Effector memory CD8-positive, alpha-beta T cell (primary cell): ENCODE results near the gene NCKAP1.
A peak's percentile ranks its signal among the peaks of the same experiment; 100 is the strongest.
"Not testable (repeated sequence)": the region's sequence is repeated elsewhere in the genome, so short reads cannot be mapped to it uniquely, and the experiment has no call there.

Experiments used
- ATAC-seq: fragments of 150-1000 bp; cut with Tn5 transposase; replicated peaks from 2 replicates; pipeline ENCODE4 v1.10.0; 2021; ENCODE audit warnings: mild to moderate bottlenecking, moderate library complexity
- DNase-seq, 3 experiments: peaks; one replicate each; pipeline ENCODE4 v3.0.0; 2021
- H3K27ac Mint-ChIP-seq, 2 donors: one replicate each; pipeline ENCODE4 v1.8.0; 2022; ENCODE audit warnings: mild to moderate bottlenecking in 2 of 2, mixed read lengths in 2 of 2, moderate library complexity in 2 of 2
- H3K27me3 Mint-ChIP-seq, 2 donors: one replicate each; pipeline ENCODE4 v1.8.0; 2022; ENCODE audit warnings: mixed read lengths in 2 of 2
- H3K36me3 Mint-ChIP-seq: one replicate; pipeline ENCODE4 v1.8.0; 2022; ENCODE audit warnings: mild to moderate bottlenecking, moderate library complexity, mixed read lengths; ENCODE audit not compliant: insufficient read depth
- H3K4me1 Mint-ChIP-seq, 2 donors: one replicate each; pipeline ENCODE4 v1.8.0; 2022; ENCODE audit warnings: low read depth in 2 of 2, mixed read lengths in 2 of 2
- H3K4me3 Mint-ChIP-seq, 2 donors: one replicate each; pipeline ENCODE4 v1.8.0; 2022; ENCODE audit warnings: mild to moderate bottlenecking in 2 of 2, mixed read lengths in 2 of 2, moderate library complexity in 2 of 2
- H3K9me3 Mint-ChIP-seq, 2 donors: one replicate each; pipeline ENCODE4 v1.8.0; 2022; ENCODE audit warnings: mixed read lengths in 2 of 2

NCKAP1 gene

GRCh38 chr2:183060571-183061231, 22.4 kb upstream of the NCKAP1 start:
- Mint-ChIP-seq H3K9me3 (no peaks in the 10 kb centered on the region), H3K4me1 (no peaks in the 10 kb centered on the region), H3K27me3 (peaks cover 17 to 60% of the 10 kb centered on the region in 2 donors), H3K27ac (no peak overlapping the region), H3K36me3 (no peaks in the 10 kb centered on the region), H3K4me3 (no peak overlapping the region)
- DNase-seq (no peak), ATAC-seq (no peak)

- DNase-seq (no peak), ATAC-seq (no peak)
- Mint-ChIP-seq H3K36me3 (no peaks in the 10 kb centered on the region), H3K27ac (no peak overlapping the region), H3K4me1 (no peaks in the 10 kb centered on the region), H3K9me3 (no peaks in the 10 kb centered on the region), H3K4me3 (no peak overlapping the region), H3K27me3 (peaks cover 17 to 51% of the 10 kb centered on the region in 2 donors)
Observed at GRCh38 chr2:183059561-183059960, 21.3 kb upstream of the NCKAP1 start.

GRCh38 chr2:183057333-183057985, 19.2 kb upstream of the NCKAP1 start:
- DNase-seq (no peak), ATAC-seq (no peak)
- H3K27ac Mint-ChIP-seq, result no peak overlapping the region
- no peak overlapping the region for H3K4me3 Mint-ChIP-seq
- H3K4me1 Mint-ChIP-seq, result no peaks in the 10 kb centered on the region
- H3K27me3 Mint-ChIP-seq, result peaks cover 34 to 45% of the 10 kb centered on the region in 2 donors
- H3K36me3 Mint-ChIP-seq, result no peaks in the 10 kb centered on the region
- no peaks in the 10 kb centered on the region for H3K9me3 Mint-ChIP-seq

GRCh38 chr2:183049420-183049819, 11.2 kb upstream of the NCKAP1 start:
- ATAC-seq, result no peak
- H3K27ac Mint-ChIP-seq, result no peak overlapping the region
- DNase-seq, result no peak
- H3K36me3 Mint-ChIP-seq, result no peaks in the 10 kb centered on the region
- H3K9me3 Mint-ChIP-seq, result peaks cover 0 to 2% of the 10 kb centered on the region in 2 donors
- H3K27me3 Mint-ChIP-seq, result peaks cover 19 to 26% of the 10 kb centered on the region in 2 donors
- H3K4me3 Mint-ChIP-seq, result no peak overlapping the region
- H3K4me1 Mint-ChIP-seq, result peaks cover 0 to 4% of the 10 kb centered on the region in 2 donors

- H3K27ac Mint-ChIP-seq, DNase-seq, H3K4me1 Mint-ChIP-seq, H3K9me3 Mint-ChIP-seq, ATAC-seq, H3K36me3 Mint-ChIP-seq, H3K4me3 Mint-ChIP-seq: not testable (repeated sequence)
- H3K27me3 Mint-ChIP-seq, result peaks cover 11 to 22% of the 10 kb centered on the region in 2 donors
Observed at GRCh38 chr2:183047486-183048125, 9.3 kb upstream of the NCKAP1 start.

- peaks cover 5 to 13% of the 10 kb centered on the region in 2 donors for H3K4me1 Mint-ChIP-seq
- not testable (repeated sequence) for ATAC-seq, H3K9me3 Mint-ChIP-seq, H3K4me3 Mint-ChIP-seq, H3K27ac Mint-ChIP-seq, DNase-seq
- peaks cover 11% of the 10 kb centered on the region for H3K36me3 Mint-ChIP-seq
- H3K27me3 Mint-ChIP-seq, result peaks cover 17 to 25% of the 10 kb centered on the region in 2 donors
Observed at GRCh38 chr2:183043580-183043979, 5.3 kb upstream of the NCKAP1 start.

- H3K9me3 Mint-ChIP-seq, result peaks cover 0 to 2% of the 10 kb centered on the region in 2 donors
- H3K4me3 Mint-ChIP-seq, result no peak overlapping the region
- no peak for ATAC-seq
- H3K4me1 Mint-ChIP-seq, result peaks cover 11 to 30% of the 10 kb centered on the region in 2 donors
- peaks cover 18 to 27% of the 10 kb centered on the region in 2 donors for H3K27me3 Mint-ChIP-seq
- DNase-seq, result no peak
- no peak overlapping the region for H3K27ac Mint-ChIP-seq
- H3K36me3 Mint-ChIP-seq, result peaks cover 21% of the 10 kb centered on the region
Observed at GRCh38 chr2:183040604-183041003, 2.3 kb upstream of the NCKAP1 start.

- peaks cover 15 to 30% of the 10 kb centered on the region in 2 donors for H3K4me1 Mint-ChIP-seq
- peak overlapping the region; percentile 75 to 87 for H3K27ac Mint-ChIP-seq
- peak overlapping the region; percentile 82 to 88 for H3K4me3 Mint-ChIP-seq
- H3K27me3 Mint-ChIP-seq, result peaks cover 18 to 32% of the 10 kb centered on the region in 2 donors
- ATAC-seq, result peak; percentile 60
- peaks cover 21% of the 10 kb centered on the region for H3K36me3 Mint-ChIP-seq
- H3K9me3 Mint-ChIP-seq, result no peaks in the 10 kb centered on the region
- DNase-seq, result peak in 2 of 3 experiments; percentile 31 to 41
Observed at GRCh38 chr2:183037553-183038340, 510 bp downstream of the NCKAP1 start.

- peak overlapping the region; percentile 71 to 82 for H3K4me3 Mint-ChIP-seq
- peaks cover 11 to 26% of the 10 kb centered on the region in 2 donors for H3K27me3 Mint-ChIP-seq
- no peak for ATAC-seq
- H3K9me3 Mint-ChIP-seq, result no peaks in the 10 kb centered on the region
- H3K36me3 Mint-ChIP-seq, result peaks cover 21% of the 10 kb centered on the region
- H3K4me1 Mint-ChIP-seq, result peaks cover 15 to 30% of the 10 kb centered on the region in 2 donors
- DNase-seq, result no peak
- peak overlapping the region; percentile 69 to 75 for H3K27ac Mint-ChIP-seq
Observed at GRCh38 chr2:183037074-183037552, 1.1 kb downstream of the NCKAP1 start.

GRCh38 chr2:183035954-183036669, 2.1 kb downstream of the NCKAP1 start:
- H3K27me3 Mint-ChIP-seq, result peaks cover 11 to 29% of the 10 kb centered on the region in 2 donors

GRCh38 chr2:183035298-183035953, 2.8 kb downstream of the NCKAP1 start:
- H3K4me1 Mint-ChIP-seq, result peaks cover 15 to 30% of the 10 kb centered on the region in 2 donors
- H3K9me3 Mint-ChIP-seq, result no peaks in the 10 kb centered on the region
- ATAC-seq (no peak), DNase-seq (no peak)
- H3K27ac Mint-ChIP-seq, result no peak overlapping the region
- H3K36me3 Mint-ChIP-seq, result peaks cover 20% of the 10 kb centered on the region
- H3K27me3 Mint-ChIP-seq, result peaks cover 17 to 31% of the 10 kb centered on the region in 2 donors
- H3K4me3 Mint-ChIP-seq, result no peak overlapping the region

More at GRCh38 chr2:183035954-183036669, 2.1 kb downstream of the NCKAP1 start:
- H3K9me3 Mint-ChIP-seq, result no peaks in the 10 kb centered on the region
- peak overlapping the region; percentile 71 to 82 for H3K4me3 Mint-ChIP-seq
- H3K27ac Mint-ChIP-seq, result no peak overlapping the region
- H3K36me3 Mint-ChIP-seq, result peaks cover 21% of the 10 kb centered on the region
- H3K4me1 Mint-ChIP-seq, result peaks cover 15 to 30% of the 10 kb centered on the region in 2 donors
- ATAC-seq (no peak), DNase-seq (no peak)

- ATAC-seq, result no peak
- no peaks in the 10 kb centered on the region for H3K9me3 Mint-ChIP-seq
- H3K4me3 Mint-ChIP-seq, result no peak overlapping the region
- peaks cover 19% of the 10 kb centered on the region for H3K36me3 Mint-ChIP-seq
- peaks cover 15 to 30% of the 10 kb centered on the region in 2 donors for H3K4me1 Mint-ChIP-seq
- no peak for DNase-seq
- no peak overlapping the region for H3K27ac Mint-ChIP-seq
- peaks cover 23 to 31% of the 10 kb centered on the region in 2 donors for H3K27me3 Mint-ChIP-seq
Observed at GRCh38 chr2:183034806-183035205, 3.5 kb downstream of the NCKAP1 start.
